ENCODE results near the gene CLEC2L.

The CLEC2L gene

DNA sequence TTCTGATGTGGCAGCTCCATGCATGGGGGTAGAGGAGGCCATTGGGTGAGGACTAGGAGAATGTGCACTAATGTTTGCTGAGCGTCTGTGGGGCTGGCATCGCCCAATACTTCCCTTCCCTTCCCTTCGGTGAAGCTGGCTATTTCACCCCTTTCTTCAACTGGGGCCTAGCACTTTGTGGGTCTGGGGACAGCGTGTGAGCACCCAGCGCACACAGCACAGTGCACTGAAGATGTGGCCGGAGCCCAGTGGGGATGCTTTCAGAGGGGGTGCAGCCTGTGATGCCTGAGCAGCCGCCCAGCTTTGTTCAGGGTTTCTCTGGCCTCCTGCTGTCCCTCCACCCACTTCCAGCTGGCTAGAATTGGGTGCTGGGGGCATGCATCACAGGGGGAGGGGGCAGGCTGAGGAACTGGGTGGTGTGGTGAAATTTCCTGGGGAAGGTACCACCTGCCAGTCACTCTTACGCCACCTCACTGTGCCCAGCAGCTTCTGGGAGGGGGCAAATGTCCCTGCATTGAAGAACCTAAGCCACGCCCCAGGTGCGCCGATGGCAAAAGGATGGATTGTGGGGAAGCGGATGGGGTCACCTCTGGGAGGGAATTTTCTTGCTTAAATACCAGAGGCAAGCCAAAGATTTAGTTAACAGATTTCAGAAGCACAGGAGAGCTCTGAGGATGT, 45.5 kb downstream of the CLEC2L start:
- Histone ChIP-seq H3K27ac (ENCODE audit: low read depth, low read length) (no peak overlapping the region), H3K9ac (ENCODE audit: low read length) (no peak overlapping the region), H3K27me3 (ENCODE audit: control insufficient read depth, insufficient read depth, low read length) (no peaks in the 10 kb centered on the region), H3K4me1 (ENCODE audit: control insufficient read depth, insufficient read depth, low read length) (peaks cover 19% of the 10 kb centered on the region; the same call in 1 of the 2 replicates), H3K36me3 (ENCODE audit: control insufficient read depth, insufficient read depth, low read length) (no peaks in the 10 kb centered on the region), H3K4me3 (ENCODE audit: low read depth, low read length) (no peak overlapping the region), H3K9me3 (ENCODE audit: control insufficient read depth, insufficient read depth, low read depth, low read length) (no peaks in the 10 kb centered on the region)

DNA sequence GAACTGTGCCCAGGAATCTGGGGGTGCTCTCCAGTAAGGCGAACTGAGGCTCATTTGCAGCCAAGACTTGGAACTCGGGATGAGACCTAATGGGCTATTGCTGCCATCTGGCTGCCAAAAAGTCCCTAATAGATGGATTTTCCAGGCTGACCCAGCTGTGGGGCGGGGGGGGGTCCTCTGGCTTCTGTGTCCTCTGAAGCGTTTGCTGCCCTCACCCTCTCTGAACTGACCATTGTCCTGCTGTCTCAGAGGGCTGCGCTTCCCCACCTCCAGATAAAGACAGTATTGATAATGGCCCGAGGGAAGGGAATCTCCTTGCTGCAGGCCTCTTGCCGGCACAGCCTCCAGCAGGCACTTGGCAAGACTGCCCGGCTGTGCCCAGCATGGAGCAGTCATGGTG, 46.6 kb downstream of the CLEC2L start:
- Histone ChIP-seq H3K27ac (ENCODE audit: low read depth, low read length) (no peak overlapping the region), H3K4me3 (ENCODE audit: low read depth, low read length) (no peak overlapping the region), H3K9ac (ENCODE audit: low read length) (no peak overlapping the region), H3K27me3 (ENCODE audit: control insufficient read depth, insufficient read depth, low read length) (no peaks in the 10 kb centered on the region), H3K9me3 (ENCODE audit: control insufficient read depth, insufficient read depth, low read depth, low read length) (no peaks in the 10 kb centered on the region), H3K36me3 (ENCODE audit: control insufficient read depth, insufficient read depth, low read length) (no peaks in the 10 kb centered on the region), H3K4me1 (ENCODE audit: control insufficient read depth, insufficient read depth, low read length) (peaks cover 18% of the 10 kb centered on the region; the same call in 1 of the 2 replicates)

DNA sequence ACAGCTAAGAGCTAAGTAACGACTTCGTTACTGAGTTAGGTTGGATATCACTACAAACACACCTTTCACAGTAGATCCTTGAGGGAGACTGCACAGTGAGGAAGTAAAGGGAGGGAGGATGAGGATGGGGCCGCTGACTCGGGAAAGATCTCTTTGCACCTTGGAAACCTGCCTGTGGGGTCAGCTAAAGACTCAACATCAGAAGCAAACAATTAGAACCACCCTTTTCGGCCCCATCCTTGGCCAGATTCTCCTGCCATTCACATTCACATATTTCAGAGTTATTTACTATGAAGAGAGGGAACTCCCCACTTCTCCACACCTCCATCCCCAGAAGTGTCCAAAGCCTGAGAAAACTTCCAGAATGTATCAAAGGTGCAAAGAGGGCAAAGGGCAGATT, 47.1 kb downstream of the CLEC2L start:
- Histone ChIP-seq H3K27ac (ENCODE audit: low read depth, low read length) (no peak overlapping the region), H3K36me3 (ENCODE audit: control insufficient read depth, insufficient read depth, low read length) (no peaks in the 10 kb centered on the region), H3K9me3 (ENCODE audit: control insufficient read depth, insufficient read depth, low read depth, low read length) (no peaks in the 10 kb centered on the region), H3K27me3 (ENCODE audit: control insufficient read depth, insufficient read depth, low read length) (no peaks in the 10 kb centered on the region), H3K9ac (ENCODE audit: low read length) (no peak overlapping the region), H3K4me3 (ENCODE audit: low read depth, low read length) (no peak overlapping the region), H3K4me1 (ENCODE audit: control insufficient read depth, insufficient read depth, low read length) (peaks cover 18% of the 10 kb centered on the region; the same call in 1 of the 2 replicates)

DNA sequence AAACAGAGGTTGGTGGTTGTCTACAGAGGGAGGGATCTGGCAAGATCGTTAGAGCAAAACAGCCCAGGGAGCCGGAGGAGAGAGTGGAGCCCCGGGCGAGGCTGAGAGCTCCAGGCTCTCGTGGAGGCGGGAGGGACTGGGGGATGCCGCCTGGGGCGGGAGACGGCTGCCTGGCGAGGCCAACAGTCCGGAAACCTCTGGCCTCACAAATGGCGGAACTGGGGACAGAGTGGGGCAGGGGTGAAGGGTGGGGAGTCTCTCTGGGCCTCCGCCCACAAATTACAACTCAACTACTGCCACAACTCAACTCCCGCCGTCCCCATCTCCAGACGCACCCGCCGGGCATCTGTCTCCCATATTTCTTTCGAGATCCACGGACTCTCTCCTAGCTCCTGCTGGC, 47.7 kb downstream of the CLEC2L start:
- Histone ChIP-seq H3K27me3 (ENCODE audit: control insufficient read depth, insufficient read depth, low read length) (no peaks in the 10 kb centered on the region), H3K9ac (ENCODE audit: low read length) (no peak overlapping the region), H3K4me1 (ENCODE audit: control insufficient read depth, insufficient read depth, low read length) (peaks cover 15% of the 10 kb centered on the region; the same call in 1 of the 2 replicates), H3K4me3 (ENCODE audit: low read depth, low read length) (no peak overlapping the region), H3K36me3 (ENCODE audit: control insufficient read depth, insufficient read depth, low read length) (0 out of 2 replicates have a peak, but pooled peaks cover 5% of the 10 kb centered on the region), H3K9me3 (ENCODE audit: control insufficient read depth, insufficient read depth, low read depth, low read length) (no peaks in the 10 kb centered on the region), H3K27ac (ENCODE audit: low read depth, low read length) (no peak overlapping the region)

DNA sequence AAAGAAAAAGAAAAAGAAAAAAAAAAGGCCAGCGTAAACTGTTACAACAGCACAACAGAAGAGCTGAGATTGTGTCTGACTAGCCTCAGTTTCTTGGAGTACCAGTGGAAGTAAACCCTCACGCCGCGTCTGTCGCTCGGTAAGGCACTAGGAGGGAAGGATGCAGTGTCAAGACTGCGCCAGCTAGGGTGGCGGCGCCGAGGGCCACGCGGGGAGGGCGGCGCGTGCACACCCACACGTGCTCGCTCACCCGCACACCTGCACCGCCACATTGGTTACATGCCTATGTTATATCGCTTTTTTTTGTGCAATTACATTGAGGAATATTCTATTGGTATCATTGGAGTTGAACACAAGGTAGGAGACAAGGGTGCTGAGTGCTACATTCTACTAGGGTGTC, 48.2 kb downstream of the CLEC2L start:
- Histone ChIP-seq H3K9ac (ENCODE audit: low read length) (no peak overlapping the region), H3K27me3 (ENCODE audit: control insufficient read depth, insufficient read depth, low read length) (no peaks in the 10 kb centered on the region), H3K9me3 (ENCODE audit: control insufficient read depth, insufficient read depth, low read depth, low read length) (no peaks in the 10 kb centered on the region), H3K27ac (ENCODE audit: low read depth, low read length) (no peak overlapping the region), H3K36me3 (ENCODE audit: control insufficient read depth, insufficient read depth, low read length) (0 out of 2 replicates have a peak, but pooled peaks cover 5% of the 10 kb centered on the region), H3K4me3 (ENCODE audit: low read depth, low read length) (no peak overlapping the region), H3K4me1 (ENCODE audit: control insufficient read depth, insufficient read depth, low read length) (peaks cover 14% of the 10 kb centered on the region; the same call in 1 of the 2 replicates)

DNA sequence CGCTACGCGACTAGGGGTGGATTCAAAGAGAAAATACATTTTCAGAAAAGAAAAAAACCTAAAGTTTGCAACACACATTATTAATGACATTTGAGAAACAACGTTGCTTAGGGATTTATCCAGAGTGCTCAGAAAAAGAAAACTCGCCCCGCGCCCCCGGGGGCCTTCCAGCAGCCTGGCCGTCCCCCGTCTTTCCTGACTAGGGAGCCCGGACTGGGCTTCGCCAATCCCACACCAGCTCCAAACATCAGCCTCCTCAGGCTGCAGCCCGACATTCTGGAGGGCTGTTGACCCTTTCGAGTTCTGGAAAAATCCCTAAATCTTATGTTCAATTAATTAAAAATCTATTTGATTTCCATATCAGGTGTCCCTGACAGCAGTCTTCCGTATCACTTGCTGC, 48.6 kb downstream of the CLEC2L start:
- 0 out of 2 replicates have a peak, but pooled peaks cover 5% of the 10 kb centered on the region for H3K36me3 ChIP-seq (ENCODE audit: control insufficient read depth, insufficient read depth, low read length)
- H3K4me3 ChIP-seq (ENCODE audit: low read depth, low read length): no peak overlapping the region
- no peaks in the 10 kb centered on the region for H3K27me3 ChIP-seq (ENCODE audit: control insufficient read depth, insufficient read depth, low read length)
- no peak overlapping the region for H3K27ac ChIP-seq (ENCODE audit: low read depth, low read length)
- H3K9ac ChIP-seq (ENCODE audit: low read length): no peak overlapping the region
- peaks cover 11% of the 10 kb centered on the region; the same call in 1 of the 2 replicates for H3K4me1 ChIP-seq (ENCODE audit: control insufficient read depth, insufficient read depth, low read length)
- H3K9me3 ChIP-seq (ENCODE audit: control insufficient read depth, insufficient read depth, low read depth, low read length): no peaks in the 10 kb centered on the region

DNA sequence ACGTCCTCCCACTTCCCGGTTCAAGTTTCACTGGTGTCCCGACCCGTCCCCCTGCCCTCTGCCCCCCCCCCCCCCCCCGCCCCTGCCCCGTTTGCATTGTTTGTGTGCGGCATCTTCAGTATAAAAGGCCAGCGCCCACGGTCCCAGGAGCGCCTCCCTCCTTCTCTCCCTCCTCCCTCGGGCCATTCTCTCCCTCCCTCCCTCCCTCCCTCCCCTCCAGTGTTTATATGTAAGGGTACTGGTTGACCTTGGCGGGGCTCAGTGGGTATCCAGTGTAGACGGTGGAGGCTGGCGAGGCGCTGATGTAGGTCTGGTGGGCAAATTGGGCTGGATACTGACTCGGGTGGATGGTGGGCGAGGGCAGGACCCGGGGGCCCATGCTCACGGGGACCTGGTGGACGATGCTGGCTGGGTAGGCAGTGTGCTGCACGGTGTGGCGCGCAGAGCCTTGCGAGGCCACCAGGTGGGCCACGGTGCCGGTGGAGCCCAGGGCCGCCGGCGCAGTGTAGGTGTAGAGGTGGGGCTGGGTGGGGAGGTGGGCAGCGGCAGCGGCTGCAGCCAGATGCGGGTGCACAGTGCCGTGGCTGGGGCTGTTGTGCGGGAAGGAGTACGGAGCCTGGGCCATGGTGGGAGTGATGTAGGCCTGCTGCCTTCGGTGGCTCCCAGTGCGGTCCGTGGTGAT, 49.4 kb downstream of the CLEC2L start:
- H3K36me3 ChIP-seq (ENCODE audit: control insufficient read depth, insufficient read depth, low read length): 0 out of 2 replicates have a peak, but pooled peaks cover 5% of the 10 kb centered on the region
- H3K9ac ChIP-seq (ENCODE audit: low read length): no peak overlapping the region
- no peak overlapping the region for H3K4me3 ChIP-seq (ENCODE audit: low read depth, low read length)
- no peak overlapping the region for H3K27ac ChIP-seq (ENCODE audit: low read depth, low read length)
- no peaks in the 10 kb centered on the region for H3K9me3 ChIP-seq (ENCODE audit: control insufficient read depth, insufficient read depth, low read depth, low read length)
- H3K4me1 ChIP-seq (ENCODE audit: control insufficient read depth, insufficient read depth, low read length): peaks cover 4% of the 10 kb centered on the region; the same call in 1 of the 2 replicates
- no peaks in the 10 kb centered on the region for H3K27me3 ChIP-seq (ENCODE audit: control insufficient read depth, insufficient read depth, low read length)

DNA sequence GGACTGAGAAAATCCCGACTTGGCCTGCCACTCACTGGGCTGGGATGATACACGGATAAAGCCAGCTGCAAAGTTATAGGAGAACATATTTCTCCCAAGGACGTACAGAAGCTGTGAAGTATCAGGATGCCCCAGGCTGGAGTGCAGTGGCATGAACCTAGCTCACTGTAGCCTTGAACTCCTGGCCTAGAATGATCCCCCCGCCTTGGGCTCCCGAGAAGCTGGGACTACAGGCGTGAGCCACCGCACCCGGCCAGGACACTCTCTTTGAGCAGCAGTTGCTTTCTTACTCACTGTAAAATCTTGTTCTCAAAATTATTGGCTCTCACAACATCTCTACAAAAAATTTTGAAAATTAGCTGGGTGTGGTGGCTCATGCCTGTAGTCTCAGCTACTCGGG, 50.4 kb downstream of the CLEC2L start:
- no peaks in the 10 kb centered on the region for H3K9me3 ChIP-seq (ENCODE audit: control insufficient read depth, insufficient read depth, low read depth, low read length)
- 0 out of 2 replicates have a peak, but pooled peaks cover 5% of the 10 kb centered on the region for H3K36me3 ChIP-seq (ENCODE audit: control insufficient read depth, insufficient read depth, low read length)
- H3K27me3 ChIP-seq (ENCODE audit: control insufficient read depth, insufficient read depth, low read length): no peaks in the 10 kb centered on the region
- peaks cover 4% of the 10 kb centered on the region; the same call in 1 of the 2 replicates for H3K4me1 ChIP-seq (ENCODE audit: control insufficient read depth, insufficient read depth, low read length)
- H3K27ac ChIP-seq (ENCODE audit: low read depth, low read length): no peak overlapping the region
- H3K9ac ChIP-seq (ENCODE audit: low read length): no peak overlapping the region
- H3K4me3 ChIP-seq (ENCODE audit: low read depth, low read length): no peak overlapping the region

DNA sequence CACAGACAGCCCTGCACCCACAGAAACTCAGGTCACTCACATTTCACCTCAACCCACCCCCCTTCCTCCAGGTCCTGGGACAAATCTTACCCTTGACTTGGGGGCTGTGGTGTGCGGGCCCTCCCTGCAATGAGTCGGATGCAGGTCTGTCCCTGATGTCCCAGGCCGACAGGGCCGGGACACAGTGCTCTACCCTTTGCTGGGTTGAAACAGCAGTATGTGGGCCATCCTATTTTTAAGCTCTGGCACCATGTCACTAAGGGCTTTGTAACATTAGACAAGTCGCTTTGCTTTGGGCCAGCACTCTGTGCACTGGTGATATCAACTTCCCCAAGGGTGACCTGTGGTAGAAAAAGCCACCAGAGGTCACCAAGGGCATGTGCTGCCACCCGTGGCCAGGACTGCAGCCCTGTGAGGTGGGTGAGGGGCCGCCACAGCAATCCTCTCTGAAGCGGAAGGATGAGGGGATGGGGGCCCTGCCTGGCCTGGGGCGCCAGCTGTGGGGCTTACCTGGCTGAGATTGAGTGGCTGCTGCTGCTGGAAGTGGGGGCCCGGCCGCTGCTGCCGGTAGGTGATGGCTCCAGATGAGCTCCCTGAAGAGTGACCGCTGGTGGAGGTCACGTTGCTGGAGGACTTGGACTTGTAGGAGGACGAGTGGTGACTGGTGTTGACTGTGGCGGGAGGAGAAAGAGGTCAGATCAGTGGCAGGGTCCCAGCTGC, 51.3 kb downstream of the CLEC2L start:
- Histone ChIP-seq H3K27ac (ENCODE audit: low read depth, low read length) (no peak overlapping the region), H3K36me3 (ENCODE audit: control insufficient read depth, insufficient read depth, low read length) (0 out of 2 replicates have a peak, but pooled peaks cover 5% of the 10 kb centered on the region), H3K9ac (ENCODE audit: low read length) (no peak overlapping the region), H3K9me3 (ENCODE audit: control insufficient read depth, insufficient read depth, low read depth, low read length) (no peaks in the 10 kb centered on the region), H3K4me1 (ENCODE audit: control insufficient read depth, insufficient read depth, low read length) (peaks cover 4% of the 10 kb centered on the region; the same call in 1 of the 2 replicates), H3K27me3 (ENCODE audit: control insufficient read depth, insufficient read depth, low read length) (no peaks in the 10 kb centered on the region), H3K4me3 (ENCODE audit: low read depth, low read length) (no peak overlapping the region)

DNA sequence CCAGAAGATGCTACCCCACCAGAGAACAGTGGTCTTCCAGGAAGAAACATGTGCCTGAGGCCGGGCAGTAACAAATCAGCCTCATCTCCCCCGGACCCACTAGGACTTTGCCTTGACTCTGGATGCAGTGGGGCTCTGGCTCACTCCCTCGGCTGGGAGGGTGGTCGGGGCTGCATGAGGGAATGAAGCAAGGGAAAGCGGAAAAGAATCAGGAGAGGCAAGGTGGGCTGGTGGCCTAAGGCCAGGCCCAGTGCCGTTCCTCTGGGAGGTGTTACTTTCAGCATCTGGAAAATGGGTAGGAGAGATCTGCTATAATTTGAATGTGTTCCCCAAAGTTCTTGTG, 51.8 kb downstream of the CLEC2L start:
- H3K4me3 ChIP-seq (ENCODE audit: low read depth, low read length): no peak overlapping the region
- no peak overlapping the region for H3K27ac ChIP-seq (ENCODE audit: low read depth, low read length)
- H3K9ac ChIP-seq (ENCODE audit: low read length): no peak overlapping the region
- H3K9me3 ChIP-seq (ENCODE audit: control insufficient read depth, insufficient read depth, low read depth, low read length): no peaks in the 10 kb centered on the region
- H3K27me3 ChIP-seq (ENCODE audit: control insufficient read depth, insufficient read depth, low read length): no peaks in the 10 kb centered on the region
- H3K4me1 ChIP-seq (ENCODE audit: control insufficient read depth, insufficient read depth, low read length): peaks cover under 1% of the 10 kb centered on the region; the same call in 1 of the 2 replicates
- 0 out of 2 replicates have a peak, but pooled peaks cover 7% of the 10 kb centered on the region for H3K36me3 ChIP-seq (ENCODE audit: control insufficient read depth, insufficient read depth, low read length)
